Activated naive CD4-positive, alpha-beta T cell treated with anti-CD3 and anti-CD28 coated beads for 36 hours (primary cell): ENCODE data around the gene NAT8. TPM values are rescaled to one million over a fixed set of nuclear protein-coding genes. Genes with fewer than 3 reads are reported as not detected.

ENCODE experiments used
- CTCF ChIA-PET: fragments of 350-600 bp; sonication (Branson Sonifier 250); formaldehyde crosslinking; loops from one replicate; lab custom pipeline; 2021; ENCODE audit warnings: antibody characterized with exemption; lab: Charles Lee
- DNase-seq: peaks from one replicate; pipeline ENCODE4 v3.0.0-alpha.2; 2020
- H3K27ac Mint-ChIP-seq: one replicate; pipeline ENCODE4 v1.8.0; 2021; ENCODE audit warnings: mild to moderate bottlenecking, mixed read lengths
- H3K27me3 Mint-ChIP-seq: one replicate; pipeline ENCODE4 v1.8.0; 2021; ENCODE audit warnings: low read depth, mixed read lengths
- H3K36me3 Mint-ChIP-seq: one replicate; pipeline ENCODE4 v1.8.0; 2021; ENCODE audit warnings: low read depth, mixed read lengths
- H3K4me1 Mint-ChIP-seq: one replicate; pipeline ENCODE4 v1.8.0; 2021; ENCODE audit warnings: low read depth, mixed read lengths
- H3K4me3 Mint-ChIP-seq: one replicate; pipeline ENCODE4 v1.8.0; 2021; ENCODE audit warnings: mild to moderate bottlenecking, moderate library complexity, mixed read lengths
- H3K9me3 Mint-ChIP-seq: one replicate; pipeline ENCODE4 v1.8.0; 2021; ENCODE audit warnings: mixed read lengths
- intact Hi-C: fragments of 100-400 bp; cut with micrococcal nuclease; formaldehyde crosslinking; loops from one replicate; pipeline ENCODE4 v1.15.1; 2023
- total RNA-seq, 2 experiments: library from RNA; stranded (reverse); gene quantifications; one replicate each; pipeline ENCODE4 v1.2.3, GENCODE V29; 2021

The NAT8 gene
- total RNA-seq, 2 experiments from 2014 or later = not detected

DNA sequence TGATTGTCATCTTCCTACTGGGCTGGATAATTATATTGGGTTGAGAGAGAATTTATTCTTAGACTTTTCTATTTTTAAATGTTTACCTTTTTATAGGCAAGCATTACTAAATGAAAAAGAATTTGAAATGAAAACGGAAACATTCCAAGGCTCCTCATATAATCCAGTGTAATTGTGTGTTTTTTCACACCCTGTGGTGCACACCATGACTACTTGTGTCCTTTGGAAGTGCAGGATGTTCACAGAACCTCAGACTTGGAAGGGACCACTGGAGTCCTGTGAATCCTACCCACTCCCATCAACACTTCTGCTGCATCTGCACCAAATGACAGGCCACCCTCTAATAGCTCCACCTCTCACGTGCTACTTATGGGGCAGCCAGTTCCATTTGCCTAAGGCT lies 48.0 kb downstream of the NAT8 start:
- no peak for DNase-seq
- Mint-ChIP-seq H3K9me3 (no peaks in the 10 kb centered on the region), H3K4me1 (no peaks in the 10 kb centered on the region), H3K27ac (no peak overlapping the region), H3K27me3 (no peaks in the 10 kb centered on the region), H3K36me3 (peaks cover 13% of the 10 kb centered on the region), H3K4me3 (no peak overlapping the region)
- CTCF ChIA-PET = no interaction called here
- intact Hi-C loops = no loop called here

DNA sequence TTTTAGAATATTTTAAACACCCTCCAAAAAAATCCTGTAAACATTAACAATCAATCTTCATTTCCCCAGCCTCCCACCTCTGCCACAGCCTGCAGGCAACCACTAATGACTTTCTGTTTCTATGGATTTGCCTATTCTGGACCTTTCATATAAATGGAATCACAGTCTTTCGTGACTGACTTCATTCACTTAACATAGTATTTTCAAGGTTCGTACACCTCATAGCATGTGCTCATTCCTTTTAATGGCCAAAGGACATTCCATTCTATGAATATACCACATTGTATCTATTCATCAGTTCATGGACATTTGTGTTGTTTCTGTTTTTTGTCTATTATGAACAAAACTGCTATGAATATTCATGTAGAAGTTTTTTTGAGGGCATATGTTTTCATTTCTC lies 48.5 kb downstream of the NAT8 start:
- CTCF ChIA-PET = no interaction called here
- DNase-seq = no peak
- no peaks in the 10 kb centered on the region for H3K27me3 Mint-ChIP-seq
- H3K36me3 Mint-ChIP-seq = peaks cover 13% of the 10 kb centered on the region
- H3K9me3 Mint-ChIP-seq = no peaks in the 10 kb centered on the region
- H3K4me3 Mint-ChIP-seq = no peak overlapping the region
- no peak overlapping the region for H3K27ac Mint-ChIP-seq
- intact Hi-C loops = no loop called here
- H3K4me1 Mint-ChIP-seq = no peaks in the 10 kb centered on the region

Other genes starting within 250 kb of the NAT8 start
- gene TPRKB, start 94.9 kb upstream of the NAT8 start, total RNA-seq = 10 to 100 TPM; 30.5 to 32.5 TPM
- 10 to 100 TPM; 22.7 to 24.4 TPM for gene DUSP11, start 137.7 kb upstream of the NAT8 start, total RNA-seq
- gene C2orf78, start 141.8 kb upstream of the NAT8 start, total RNA-seq = not detected
- gene STAMBP, start 186.5 kb upstream of the NAT8 start, total RNA-seq = 10 to 100 TPM; 80.5 to 80.7 TPM